Hepatocyte (in vitro differentiated cells): ENCODE data around the gene COL4A2. TPM values are rescaled to one million over a fixed set of nuclear protein-coding genes. Genes with fewer than 3 reads are reported as not detected.
A peak's percentile ranks its signal among the peaks of the same experiment; 100 is the strongest.

ENCODE experiments used
- DNase-seq: peaks from one replicate; pipeline ENCODE4 v3.0.0-alpha.2; 2016; ENCODE audit warnings: low spot score
- H2AFZ ChIP-seq: fragments of 200-600 bp; sonication (generic); 2 replicates; pipeline ENCODE4 v1.6.0; 2016; ENCODE audit warnings: antibody characterized with exemption, mild to moderate bottlenecking
- H3K27ac ChIP-seq: fragments of 200-600 bp; sonication (generic); 2 replicates; pipeline ENCODE4 v1.5.1; 2016; ENCODE audit warnings: mild to moderate bottlenecking
- H3K27me3 ChIP-seq: fragments of 200-600 bp; sonication (generic); 2 replicates; pipeline ENCODE4 v1.6.1; 2016
- H3K36me3 ChIP-seq: fragments of 200-600 bp; sonication (generic); replicated peaks from 2 replicates; pipeline ENCODE4 v1.5.1; 2016; ENCODE audit warnings: low read depth; ENCODE audit not compliant: insufficient read depth
- H3K4me1 ChIP-seq: fragments of 200-600 bp; sonication (generic); 2 replicates; pipeline ENCODE4 v1.5.1; 2016; ENCODE audit warnings: mild to moderate bottlenecking, moderate library complexity; ENCODE audit not compliant: insufficient read depth
- H3K4me2 ChIP-seq: fragments of 200-600 bp; sonication (generic); 2 replicates; pipeline ENCODE4 v1.6.0; 2016
- H3K4me3 ChIP-seq: fragments of 200-600 bp; sonication (generic); 2 replicates; pipeline ENCODE4 v1.5.1; 2016; ENCODE audit warnings: mild to moderate bottlenecking
- H3K79me2 ChIP-seq: fragments of 200-600 bp; sonication (generic); 2 replicates; pipeline ENCODE4 v1.6.0; 2017; ENCODE audit warnings: mild to moderate bottlenecking
- H3K9me2 ChIP-seq: fragments of 200-600 bp; sonication (generic); replicated peaks from 2 replicates; pipeline ENCODE4 v1.6.0; 2017; ENCODE audit warnings: mild to moderate bottlenecking; ENCODE audit not compliant: insufficient read depth
- H3K9me3 ChIP-seq: fragments of 200-600 bp; sonication (generic); 2 replicates; pipeline ENCODE4 v1.5.1; 2016; ENCODE audit warnings: low read depth, mild to moderate bottlenecking
- H4K20me1 ChIP-seq: fragments of 200-600 bp; sonication (generic); 2 replicates; pipeline ENCODE4 v1.6.0; 2016; ENCODE audit warnings: mild to moderate bottlenecking; ENCODE audit not compliant: insufficient read depth, poor library complexity, severe bottlenecking
- CTCF ChIP-seq: fragments of 200-600 bp; sonication (generic); IDR thresholded peaks from 2 replicates; pipeline ENCODE4 v1.5.1; 2016; ENCODE audit warnings: antibody characterized with exemption, mild to moderate bottlenecking; ENCODE audit not compliant: poor library complexity
- EZH2 ChIP-seq: fragments of 200-600 bp; sonication (generic); IDR thresholded peaks from 2 replicates; pipeline ENCODE4 v1.6.1; 2016; ENCODE audit warnings: antibody characterized with exemption, mild to moderate bottlenecking, borderline replicate concordance
- EZH2phosphoT487 ChIP-seq: fragments of 200-600 bp; sonication (generic); IDR thresholded peaks from one replicate; pipeline ENCODE4 v1.6.1; 2018; ENCODE audit warnings: antibody characterized with exemption, mild to moderate bottlenecking, low read depth, moderate library complexity; ENCODE audit not compliant: unreplicated experiment, severe bottlenecking
- WGBS: methylation state at CpG from one replicate; pipeline ENCODE4 v1.1.6; 2016; ENCODE audit warnings: low lambda C conversion rate; ENCODE audit errors: missing lambda C conversion rate; 5-methylcytosine and 5-hydroxymethylcytosine counted together
- polyA plus RNA-seq: library from polyadenylated mRNA; unstranded; fragments of >200 nt; fragmentation: Nextera tagmentation; extraction: Ambion mirVana; gene quantifications from 2 replicates; pipeline ENCODE4 v1.2.1, GENCODE V29; 2016
- total RNA-seq: library from RNA; depleted of rRNA; stranded (reverse); fragments of >200 nt; gene quantifications from 2 replicates; pipeline ENCODE4 v1.2.3, GENCODE V29; 2014

Gene COL4A2
- total and polyA plus RNA-seq, 2 experiments from 2014 or later: 171 to 221 TPM

DNA sequence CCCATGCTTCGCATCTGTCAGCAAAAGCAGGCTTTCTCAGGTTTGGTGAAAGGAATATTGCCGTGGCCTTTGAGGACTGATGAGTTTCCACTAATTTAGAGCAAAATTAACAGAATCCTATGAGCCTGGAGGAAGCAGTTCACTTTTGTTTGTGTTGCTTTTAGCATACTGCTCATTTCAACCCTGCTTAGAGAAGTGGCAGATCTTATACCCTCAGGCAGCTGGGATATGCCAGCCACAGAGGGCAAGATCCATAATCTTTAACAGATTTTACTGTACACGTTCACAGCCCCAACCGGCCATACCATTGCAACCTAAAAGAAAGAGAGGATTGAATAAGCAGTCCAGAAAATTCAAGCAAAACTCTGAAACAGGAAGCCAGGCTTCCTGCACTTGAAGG lies 60.5 kb downstream of the COL4A2 start:
- no peaks in the 10 kb centered on the region for H3K27me3 ChIP-seq
- H3K4me1 ChIP-seq: no peaks in the 10 kb centered on the region
- no peak overlapping the region for H3K4me3 ChIP-seq
- peak overlapping the region; percentile 21 for H3K27ac ChIP-seq
- no peak for DNase-seq
- H3K9me2 ChIP-seq: no peaks in the 10 kb centered on the region
- WGBS: 42% methylated on average over 4 of the region's 4 CpGs
- no peaks in the 10 kb centered on the region for H3K9me3 ChIP-seq
- no peaks in the 10 kb centered on the region for H4K20me1 ChIP-seq
- TF ChIP-seq EZH2 (no peak), EZH2phosphoT487 (no peak), CTCF (no peak)
- no peaks in the 10 kb centered on the region for H3K36me3 ChIP-seq
- peaks cover 8% of the 10 kb centered on the region for H3K79me2 ChIP-seq
- no peak overlapping the region for H2AFZ ChIP-seq
- H3K4me2 ChIP-seq: no peak overlapping the region

GRCh38 chr13:110368408-110368807 lies 61.3 kb downstream of the COL4A2 start:
- Histone ChIP-seq H4K20me1 (no peaks in the 10 kb centered on the region), H2AFZ (no peak overlapping the region), H3K27ac (peak overlapping the region; percentile 21), H3K36me3 (no peaks in the 10 kb centered on the region), H3K4me1 (no peaks in the 10 kb centered on the region), H3K27me3 (no peaks in the 10 kb centered on the region), H3K4me3 (no peak overlapping the region), H3K9me2 (no peaks in the 10 kb centered on the region), H3K4me2 (no peak overlapping the region), H3K79me2 (peaks cover 11% of the 10 kb centered on the region), H3K9me3 (no peaks in the 10 kb centered on the region)
- TF ChIP-seq EZH2 (no peak), CTCF (no peak), EZH2phosphoT487 (no peak)
- WGBS: 64% methylated on average over 2 of the region's 2 CpGs
- no peak for DNase-seq

- H3K4me3 ChIP-seq: no peak overlapping the region
- H2AFZ ChIP-seq: no peak overlapping the region
- H3K9me3 ChIP-seq: no peaks in the 10 kb centered on the region
- H3K36me3 ChIP-seq: no peaks in the 10 kb centered on the region
- no peak for DNase-seq
- H3K9me2 ChIP-seq: no peaks in the 10 kb centered on the region
- WGBS: 98% methylated on average over 5 of the region's 5 CpGs
- no peaks in the 10 kb centered on the region for H3K27me3 ChIP-seq
- no peak overlapping the region for H3K27ac ChIP-seq
- TF ChIP-seq CTCF (no peak), EZH2 (no peak), EZH2phosphoT487 (no peak)
- H3K4me1 ChIP-seq: no peaks in the 10 kb centered on the region
- no peak overlapping the region for H3K4me2 ChIP-seq
- H4K20me1 ChIP-seq: no peaks in the 10 kb centered on the region
- peaks cover 11% of the 10 kb centered on the region for H3K79me2 ChIP-seq
These were observed 62.3 kb downstream of the COL4A2 start for GRCh38 chr13:110369400-110369799.
